CD14-positive monocyte (primary cell): ENCODE results near the gene FAM50A. TPM values are rescaled to one million over a fixed set of nuclear protein-coding genes. Genes with fewer than 3 reads are reported as not detected.
A peak's percentile ranks its signal among the peaks of the same experiment; 100 is the strongest.

ENCODE experiments used
- DNase-seq, 3 donors: peaks; one replicate each; pipeline ENCODE4 v3.0.0-alpha.2; 2011 to 2022
- H2AFZ ChIP-seq: 2 replicates; pipeline ENCODE4 v1.6.0; 2012; ENCODE audit warnings: mild to moderate bottlenecking, low read depth, low read length, inconsistent platforms; ENCODE audit not compliant: insufficient read depth, poor library complexity, severe bottlenecking
- H3K27ac ChIP-seq, 2 donors: 1 replicate in 1 of 2; 2 replicates in 1 of 2; pipeline ENCODE4 v1.5.1; 2012 to 2013; ENCODE audit warnings: low read length in 2 of 2, control low read depth in 1 of 2, inconsistent platforms in 1 of 2, low read depth in 1 of 2, mild to moderate bottlenecking in 1 of 2
- H3K27me3 ChIP-seq, 2 donors: one replicate each; pipeline versions ENCODE4 v1.6.0 to v1.6.1; 2011 to 2013; ENCODE audit warnings: low read length in 2 of 2; ENCODE audit not compliant: control insufficient read depth in 2 of 2, insufficient read depth in 2 of 2
- H3K36me3 ChIP-seq, 2 donors: replicated peaks in 1 of 2; 1 replicate in 1 of 2; 2 replicates in 1 of 2; pipeline versions ENCODE4 v1.5.1 to v1.6.1; 2012 to 2013; ENCODE audit warnings: low read length in 2 of 2, control low read depth in 1 of 2, inconsistent platforms in 1 of 2, mild to moderate bottlenecking in 1 of 2; ENCODE audit not compliant: insufficient read depth in 2 of 2, control insufficient read depth in 1 of 2
- H3K4me1 ChIP-seq, 2 donors: 1 replicate in 1 of 2; 2 replicates in 1 of 2; pipeline versions ENCODE4 v1.5.1 to v1.6.1; 2012 to 2013; ENCODE audit warnings: low read length in 2 of 2, control low read depth in 1 of 2, inconsistent platforms in 1 of 2, mild to moderate bottlenecking in 1 of 2, moderate library complexity in 1 of 2; ENCODE audit not compliant: insufficient read depth in 2 of 2, control insufficient read depth in 1 of 2
- H3K4me2 ChIP-seq: replicated peaks from 2 replicates; pipeline ENCODE3; 2012; ENCODE audit warnings: low read length, moderate library complexity, mild to moderate bottlenecking; ENCODE audit not compliant: poor library complexity, severe bottlenecking; ENCODE audit errors: extremely low read depth
- H3K4me3 ChIP-seq, 3 experiments: fragments of 200-600 bp in 1 of 3; sonication (generic) in 1 of 3; replicated peaks in 1 of 3; 1 replicate in 2 of 3; 2 replicates in 1 of 3; pipeline ENCODE4 v1.5.1; 2011 to 2013; ENCODE audit warnings: low read length in 3 of 3, mild to moderate bottlenecking in 3 of 3, control low read depth in 2 of 3, low read depth in 2 of 3, inconsistent platforms in 1 of 3, moderate library complexity in 1 of 3
- H3K79me2 ChIP-seq: 2 replicates; pipeline ENCODE4 v1.6.0; 2012; ENCODE audit warnings: mild to moderate bottlenecking, control low read depth, inconsistent platforms, low read length, moderate library complexity; ENCODE audit not compliant: insufficient read depth
- H3K9ac ChIP-seq: 2 replicates; pipeline ENCODE4 v1.6.0; 2017; ENCODE audit warnings: low read length, mild to moderate bottlenecking; ENCODE audit not compliant: insufficient read depth, poor library complexity, severe bottlenecking
- H3K9me3 ChIP-seq, 2 donors: replicated peaks in 1 of 2; 1 replicate in 1 of 2; 2 replicates in 1 of 2; pipeline versions ENCODE4 v1.5.1 to v1.6.1; 2012 to 2013; ENCODE audit warnings: low read length in 2 of 2, control low read depth in 1 of 2; ENCODE audit not compliant: control insufficient read depth in 1 of 2, insufficient read depth in 1 of 2
- H4K20me1 ChIP-seq: 2 replicates; pipeline ENCODE4 v1.6.0; 2012; ENCODE audit warnings: mild to moderate bottlenecking, low read length, control low read depth, moderate library complexity; ENCODE audit not compliant: insufficient read depth
- H3K27ac Mint-ChIP-seq, 7 donors: one replicate each; pipeline ENCODE4 v1.8.0; 2020; ENCODE audit warnings: mild to moderate bottlenecking in 7 of 7, mixed read lengths in 7 of 7, moderate library complexity in 6 of 7, inconsistent platforms in 2 of 7
- H3K27me3 Mint-ChIP-seq, 3 donors: one replicate each; pipeline ENCODE4 v1.8.0; 2021 to 2022; ENCODE audit warnings: low read depth in 3 of 3, mild to moderate bottlenecking in 3 of 3, mixed read lengths in 3 of 3, moderate library complexity in 3 of 3, inconsistent platforms in 1 of 3
- H3K36me3 Mint-ChIP-seq, 2 donors: one replicate each; pipeline ENCODE4 v1.8.0; 2020; ENCODE audit warnings: mixed read lengths in 2 of 2, inconsistent platforms in 1 of 2, mild to moderate bottlenecking in 1 of 2
- H3K4me1 Mint-ChIP-seq: one replicate; pipeline ENCODE4 v1.8.0; 2020; ENCODE audit warnings: mild to moderate bottlenecking, mixed read lengths
- H3K4me3 Mint-ChIP-seq, 2 donors: one replicate each; pipeline ENCODE4 v1.8.0; 2020; ENCODE audit warnings: mild to moderate bottlenecking in 2 of 2, mixed read lengths in 2 of 2, moderate library complexity in 1 of 2
- H3K9me3 Mint-ChIP-seq, 7 donors: one replicate each; pipeline ENCODE4 v1.8.0; 2020 to 2022; ENCODE audit warnings: mixed read lengths in 7 of 7, mild to moderate bottlenecking in 6 of 7, moderate library complexity in 6 of 7, inconsistent platforms in 2 of 7
- CTCF ChIP-seq: fragments of 200-600 bp; IDR thresholded peaks from one replicate; pipeline ENCODE4 v1.8.0; 2022; ENCODE audit warnings: antibody characterized with exemption, mild to moderate bottlenecking
- WGBS: methylation state at CpG from one replicate; pipeline ENCODE4 v1.1.5; 2013; ENCODE audit warnings: missing lambda C conversion rate; ENCODE audit not compliant: insufficient coverage; 5-methylcytosine and 5-hydroxymethylcytosine counted together
- intact Hi-C, 2 donors: fragments of 100-400 bp; cut with micrococcal nuclease; formaldehyde crosslinking; loops; one replicate each; pipeline versions ENCODE4 v1.15.0 to v1.15.1; 2023
- polyA plus RNA-seq, 3 donors: library from polyadenylated mRNA; depleted of rRNA in 1 of 3; unstranded in 2 of 3; stranded (reverse) in 1 of 3; fragments of 300-500 nt in 2 of 3; fragments of >200 nt in 1 of 3; fragmentation: Illumina TruSeq in 2 of 3; gene quantifications; 1 replicate in 2 of 3; 2 replicates in 1 of 3; pipeline ENCODE4 v1.2.3, GENCODE V29; 2012 to 2021

FAM50A gene
- polyA plus RNA-seq, 3 donors: 23.9 to 88.9 (median 46.4) TPM

GRCh38 chrX:154430479-154430878 is 13.5 kb upstream of the FAM50A start:
- H3K27ac Mint-ChIP-seq: peak overlapping the region; percentile 90 to 99 (median 95)
- intact Hi-C loops: no loop called here
- no peaks in the 10 kb centered on the region for H3K9me3 ChIP-seq
- peaks cover 42% of the 10 kb centered on the region for H3K4me1 Mint-ChIP-seq
- H4K20me1 ChIP-seq: no peaks in the 10 kb centered on the region
- no peaks in the 10 kb centered on the region for H3K27me3 ChIP-seq
- no peak for TF ChIP-seq CTCF
- H3K4me3 Mint-ChIP-seq: peak overlapping the region; percentile 74 to 91
- WGBS: 19% methylated on average over 5 of the region's 6 CpGs
- peaks cover 43% of the 10 kb centered on the region for H3K79me2 ChIP-seq
- H3K9me3 Mint-ChIP-seq: peaks cover 0 to 22% (median 5%) of the 10 kb centered on the region in 7 donors
- H3K27me3 Mint-ChIP-seq: peaks cover 0 to 7% (median 2%) of the 10 kb centered on the region in 3 donors
- peak overlapping the region in 2 of 3 experiments; percentile 24 to 87 for H3K4me3 ChIP-seq
- no peak overlapping the region for H2AFZ ChIP-seq
- peak overlapping the region; percentile 82 for H3K4me2 ChIP-seq
- peak overlapping the region; percentile 78 to 92 for H3K27ac ChIP-seq
- peaks cover 47 to 53% of the 10 kb centered on the region in 2 donors for H3K4me1 ChIP-seq
- H3K36me3 Mint-ChIP-seq: peaks cover 29 to 33% of the 10 kb centered on the region in 2 donors
- peak overlapping the region; percentile 55 for H3K9ac ChIP-seq
- peak; percentile 21 to 51 (median 32) for DNase-seq
- peaks cover 31 to 34% of the 10 kb centered on the region in 2 donors for H3K36me3 ChIP-seq

GRCh38 chrX:154430916-154431315 is 13.0 kb upstream of the FAM50A start:
- Mint-ChIP-seq H3K27ac (peak overlapping the region; percentile 90 to 99 (median 95)), H3K4me1 (peaks cover 45% of the 10 kb centered on the region), H3K27me3 (peaks cover 0 to 11% (median 2%) of the 10 kb centered on the region in 3 donors), H3K36me3 (peaks cover 33 to 37% of the 10 kb centered on the region in 2 donors), H3K4me3 (peak overlapping the region; percentile 74 to 91), H3K9me3 (peaks cover 0 to 22% (median 5%) of the 10 kb centered on the region in 7 donors)
- 0% methylated on average over 4 of the region's 7 CpGs for WGBS
- Histone ChIP-seq H3K79me2 (peaks cover 43% of the 10 kb centered on the region), H3K4me3 (peak overlapping the region in 2 of 3 experiments; percentile 24 to 87), H3K36me3 (peaks cover 35 to 39% of the 10 kb centered on the region in 2 donors), H3K9ac (peak overlapping the region; percentile 55), H3K9me3 (no peaks in the 10 kb centered on the region), H3K4me2 (peak overlapping the region; percentile 82), H3K4me1 (peaks cover 47 to 55% of the 10 kb centered on the region in 2 donors), H4K20me1 (no peaks in the 10 kb centered on the region), H3K27ac (peak overlapping the region; percentile 78 to 92), H2AFZ (no peak overlapping the region), H3K27me3 (no peaks in the 10 kb centered on the region)
- intact Hi-C loops: no loop called here
- DNase-seq: peak; percentile 49 to 89 (median 60)
- TF ChIP-seq CTCF: no peak
